Lower lobe of right lung (tissue), 2 donors: ENCODE data around the gene DLEC1. TPM values are rescaled to one million over a fixed set of nuclear protein-coding genes. Genes with fewer than 3 reads are reported as not detected.
A peak's percentile ranks its signal among the peaks of the same experiment; 100 is the strongest.

Experiments
- ATAC-seq, 2 donors: fragments of 200-7000 bp; cut with Tn5 transposase; one replicate each; pipeline ENCODE4 v1.9.1; 2020 to 2022; ENCODE audit warnings: mild to moderate bottlenecking in 2 of 2, moderate library complexity in 2 of 2
- DNase-seq: peaks from one replicate; pipeline ENCODE4 v3.0.0-alpha.2; 2020
- H3K27ac ChIP-seq: fragments of 200-600 bp; one replicate; pipeline ENCODE4 v1.8.0; 2022
- H3K27me3 ChIP-seq: fragments of 200-600 bp; one replicate; pipeline ENCODE4 v1.8.0; 2022; ENCODE audit warnings: low read depth
- H3K36me3 ChIP-seq: fragments of 200-600 bp; one replicate; pipeline ENCODE4 v1.8.0; 2022; ENCODE audit warnings: mild to moderate bottlenecking
- H3K4me1 ChIP-seq: fragments of 200-600 bp; one replicate; pipeline ENCODE4 v1.8.0; 2022
- H3K4me3 ChIP-seq: fragments of 200-600 bp; one replicate; pipeline ENCODE4 v1.8.0; 2022; ENCODE audit warnings: mild to moderate bottlenecking
- H3K9me3 ChIP-seq: fragments of 200-600 bp; one replicate; pipeline ENCODE4 v1.8.0; 2022
- CTCF ChIP-seq: fragments of 200-600 bp; IDR thresholded peaks from one replicate; pipeline ENCODE4 v1.8.0; 2022; ENCODE audit warnings: antibody characterized with exemption, mild to moderate bottlenecking
- intact Hi-C: fragments of 100-400 bp; cut with DNase I; formaldehyde crosslinking; loops from one replicate; pipeline ENCODE4 v1.11.0; 2022
- total RNA-seq: library from RNA; stranded (reverse); fragmentation: NEBNext Ultra II Directional; extraction: Animal tissue kit (Norgen Biotek cat#: 25700); gene quantifications from one replicate; pipeline ENCODE4 v1.2.1, GENCODE V29; 2021
- donor health status: DM: no; HTN: yes; CAD: no; lungs with severe emphysema.

DLEC1 gene
- total RNA-seq, 1 donor from 2014 or later = 15.0 TPM

GRCh38 chr3:38006445-38006995 is 32.5 kb upstream of the DLEC1 start:
- intact Hi-C loops = no loop called here
- H3K36me3 ChIP-seq = peaks cover 64% of the 10 kb centered on the region
- H3K4me1 ChIP-seq = peaks cover 12% of the 10 kb centered on the region

GRCh38 chr3:38007754-38008090 is 31.3 kb upstream of the DLEC1 start:
- Histone ChIP-seq H3K27ac (no peak overlapping the region), H3K36me3 (peaks cover 57% of the 10 kb centered on the region), H3K9me3 (no peaks in the 10 kb centered on the region), H3K4me1 (peaks cover 12% of the 10 kb centered on the region), H3K27me3 (no peaks in the 10 kb centered on the region), H3K4me3 (no peak overlapping the region)
- no peak for TF ChIP-seq CTCF
- DNase-seq (peak; percentile 31), ATAC-seq (no peak)
- intact Hi-C loops = no loop called here

More at GRCh38 chr3:38006445-38006995, 32.5 kb upstream of the DLEC1 start:
- Histone ChIP-seq H3K27me3 (no peaks in the 10 kb centered on the region), H3K27ac (no peak overlapping the region), H3K9me3 (no peaks in the 10 kb centered on the region), H3K4me3 (no peak overlapping the region)
- no peak for ATAC-seq
- TF ChIP-seq CTCF = no peak
- no peak for DNase-seq

- intact Hi-C loops = no loop called here
- Histone ChIP-seq H3K36me3 (peaks cover 57% of the 10 kb centered on the region), H3K4me1 (peaks cover 12% of the 10 kb centered on the region), H3K27me3 (no peaks in the 10 kb centered on the region), H3K4me3 (no peak overlapping the region), H3K27ac (no peak overlapping the region), H3K9me3 (no peaks in the 10 kb centered on the region)
- DNase-seq = peak; percentile 36
- TF ChIP-seq CTCF = no peak
- ATAC-seq = no peak
These were observed 30.8 kb upstream of the DLEC1 start for GRCh38 chr3:38008191-38008701.

GRCh38 chr3:38008971-38009580 is 29.9 kb upstream of the DLEC1 start:
- no peak for TF ChIP-seq CTCF
- DNase-seq (peak; percentile 27), ATAC-seq (no peak)
- intact Hi-C loops = no loop called here
- no peak overlapping the region for H3K4me3 ChIP-seq
- H3K27ac ChIP-seq = no peak overlapping the region
- no peaks in the 10 kb centered on the region for H3K9me3 ChIP-seq
- H3K27me3 ChIP-seq = no peaks in the 10 kb centered on the region
- peaks cover 7% of the 10 kb centered on the region for H3K4me1 ChIP-seq
- peaks cover 62% of the 10 kb centered on the region for H3K36me3 ChIP-seq

- ATAC-seq = no peak
- H3K4me3 ChIP-seq = no peak overlapping the region
- H3K4me1 ChIP-seq = no peaks in the 10 kb centered on the region
- no peak for TF ChIP-seq CTCF
- intact Hi-C loops = no loop called here
- peak; percentile 41 for DNase-seq
- H3K9me3 ChIP-seq = no peaks in the 10 kb centered on the region
- no peak overlapping the region for H3K27ac ChIP-seq
- peaks cover 71% of the 10 kb centered on the region for H3K36me3 ChIP-seq
- H3K27me3 ChIP-seq = no peaks in the 10 kb centered on the region
These were observed 29.0 kb upstream of the DLEC1 start for GRCh38 chr3:38009807-38010591.
